Astrocyte (in vitro differentiated cells and primary cell): Measurements from ENCODE around the gene RAP1B. TPM values are rescaled to one million over a fixed set of nuclear protein-coding genes. Genes with fewer than 3 reads are reported as not detected.

ENCODE experiments used
- DNase-seq: peaks from one replicate; pipeline ENCODE4 v3.0.0-alpha.2; 2010; ENCODE audit warnings: low read depth
- FAIRE-seq: peaks from 2 replicates; lab custom pipeline; 2011; peaks lifted over from hg19 to GRCh38; lab: Jason Lieb, UNC
- H2AFZ ChIP-seq: 2 replicates; pipeline ENCODE4 v1.6.0; 2012; ENCODE audit warnings: low read depth, low read length, inconsistent platforms
- H3K27ac ChIP-seq: 2 replicates; pipeline ENCODE4 v1.5.1; 2011; ENCODE audit warnings: low read depth, low read length, inconsistent platforms
- H3K27me3 ChIP-seq: 2 replicates; pipeline ENCODE4 v1.6.0; 2011; ENCODE audit warnings: low read length, inconsistent platforms; ENCODE audit not compliant: insufficient read depth
- H3K36me3 ChIP-seq: 2 replicates; pipeline ENCODE4 v1.5.1; 2011; ENCODE audit warnings: low read length, inconsistent platforms; ENCODE audit not compliant: insufficient read depth
- H3K4me1 ChIP-seq: 2 replicates; pipeline ENCODE4 v1.5.1; 2011; ENCODE audit warnings: low read length, inconsistent platforms; ENCODE audit not compliant: insufficient read depth
- H3K4me2 ChIP-seq: 2 replicates; pipeline ENCODE4 v1.6.0; 2012; ENCODE audit warnings: low read length, inconsistent platforms
- H3K4me3 ChIP-seq: 2 replicates; pipeline ENCODE4 v1.5.1; 2011; ENCODE audit warnings: low read depth, mild to moderate bottlenecking, low read length, inconsistent platforms; ENCODE audit not compliant: insufficient read depth
- H3K79me2 ChIP-seq: 2 replicates; pipeline ENCODE4 v1.6.0; 2012; ENCODE audit warnings: mild to moderate bottlenecking, low read length, inconsistent platforms; ENCODE audit not compliant: insufficient read depth
- H3K9ac ChIP-seq: 2 replicates; pipeline ENCODE4 v1.6.0; 2012; ENCODE audit warnings: mild to moderate bottlenecking, low read length, inconsistent platforms
- H3K9me3 ChIP-seq: 2 replicates; pipeline ENCODE4 v1.5.1; 2012; ENCODE audit warnings: low read depth, mild to moderate bottlenecking, low read length, inconsistent platforms; ENCODE audit not compliant: insufficient read depth
- H4K20me1 ChIP-seq: 2 replicates; pipeline ENCODE4 v1.6.0; 2012; ENCODE audit warnings: low read length, inconsistent platforms; ENCODE audit not compliant: insufficient read depth
- H3K27ac Mint-ChIP-seq: one replicate; pipeline ENCODE4 v1.8.0; 2021; ENCODE audit warnings: mild to moderate bottlenecking, mixed read lengths; ENCODE audit not compliant: unreplicated experiment
- H3K27me3 Mint-ChIP-seq: one replicate; pipeline ENCODE4 v1.8.0; 2021; ENCODE audit warnings: low read depth, mixed read lengths; ENCODE audit not compliant: unreplicated experiment
- H3K36me3 Mint-ChIP-seq: one replicate; pipeline ENCODE4 v1.8.0; 2021; ENCODE audit warnings: low read depth, mixed read lengths; ENCODE audit not compliant: unreplicated experiment
- H3K4me1 Mint-ChIP-seq: one replicate; pipeline ENCODE4 v1.8.0; 2021; ENCODE audit warnings: low read depth, mixed read lengths; ENCODE audit not compliant: unreplicated experiment
- H3K4me3 Mint-ChIP-seq: one replicate; pipeline ENCODE4 v1.8.0; 2021; ENCODE audit warnings: mild to moderate bottlenecking, moderate library complexity, mixed read lengths; ENCODE audit not compliant: unreplicated experiment
- H3K9me3 Mint-ChIP-seq: one replicate; pipeline ENCODE4 v1.8.0; 2021; ENCODE audit warnings: mild to moderate bottlenecking, mixed read lengths; ENCODE audit not compliant: unreplicated experiment
- CTCF ChIP-seq: IDR thresholded peaks from 2 replicates; pipeline ENCODE4 v1.5.1; 2011; ENCODE audit warnings: low read depth, mild to moderate bottlenecking, inconsistent platforms, low read length, moderate library complexity; ENCODE audit not compliant: insufficient read depth
- EZH2 ChIP-seq: IDR thresholded peaks from 2 replicates; pipeline ENCODE4 v1.6.1; 2012; ENCODE audit warnings: mild to moderate bottlenecking, low read length, inconsistent platforms; ENCODE audit not compliant: insufficient read depth
- total RNA-seq: library from RNA; stranded (reverse); gene quantifications from 2 replicates; pipeline ENCODE4 v1.2.1, GENCODE V29; 2021

The RAP1B gene
- total RNA-seq, 1 donor from 2014 or later = 216 TPM

GRCh38 chr12:68621472-68622081 lies 10.9 kb downstream of the RAP1B start:
- FAIRE-seq (no peak), DNase-seq (no peak)
- Histone ChIP-seq H3K9ac (no peak overlapping the region), H3K4me2 (no peak overlapping the region), H4K20me1 (peaks cover 91% of the 10 kb centered on the region), H3K9me3 (no peaks in the 10 kb centered on the region), H3K79me2 (peaks cover 100% of the 10 kb centered on the region), H3K4me3 (no peak overlapping the region), H3K27ac (no peak overlapping the region), H2AFZ (no peak overlapping the region), H3K4me1 (peaks cover 17% of the 10 kb centered on the region), H3K36me3 (no peaks in the 10 kb centered on the region), H3K27me3 (no peaks in the 10 kb centered on the region)
- H3K4me1 Mint-ChIP-seq = peaks cover 52% of the 10 kb centered on the region
- no peaks in the 10 kb centered on the region for H3K9me3 Mint-ChIP-seq
- H3K4me3 Mint-ChIP-seq = no peak overlapping the region
- TF ChIP-seq EZH2 = no peak
- TF ChIP-seq CTCF = no peak
- H3K36me3 Mint-ChIP-seq = peaks cover 8% of the 10 kb centered on the region
- H3K27me3 Mint-ChIP-seq = no peaks in the 10 kb centered on the region
- H3K27ac Mint-ChIP-seq = no peak overlapping the region

GRCh38 chr12:68622250-68622649 lies 11.6 kb downstream of the RAP1B start:
- FAIRE-seq (no peak), DNase-seq (no peak)
- H3K27ac ChIP-seq = no peak overlapping the region
- peaks cover 100% of the 10 kb centered on the region for H3K79me2 ChIP-seq
- peak overlapping the region; percentile 27 for H3K4me3 Mint-ChIP-seq
- H3K9me3 Mint-ChIP-seq = no peaks in the 10 kb centered on the region
- peaks cover 4% of the 10 kb centered on the region for H3K36me3 ChIP-seq
- H3K4me1 ChIP-seq = peaks cover 11% of the 10 kb centered on the region
- H3K4me1 Mint-ChIP-seq = peaks cover 50% of the 10 kb centered on the region
- peaks cover 12% of the 10 kb centered on the region for H3K36me3 Mint-ChIP-seq
- H3K4me3 ChIP-seq = no peak overlapping the region
- H3K27ac Mint-ChIP-seq = peak overlapping the region; percentile 87
- no peaks in the 10 kb centered on the region for H3K27me3 ChIP-seq
- TF ChIP-seq EZH2 (no peak), CTCF (no peak)
- no peak overlapping the region for H3K4me2 ChIP-seq
- H4K20me1 ChIP-seq = peaks cover 95% of the 10 kb centered on the region
- no peak overlapping the region for H2AFZ ChIP-seq
- H3K27me3 Mint-ChIP-seq = no peaks in the 10 kb centered on the region
- H3K9me3 ChIP-seq = no peaks in the 10 kb centered on the region
- no peak overlapping the region for H3K9ac ChIP-seq

- no peak overlapping the region for H3K4me3 Mint-ChIP-seq
Observed at GRCh38 chr12:68623059-68623458, 12.4 kb downstream of the RAP1B start.

More at GRCh38 chr12:68623059-68623458, 12.4 kb downstream of the RAP1B start:
- H3K9ac ChIP-seq = no peak overlapping the region
- no peak overlapping the region for H2AFZ ChIP-seq
- H3K27ac Mint-ChIP-seq = peak overlapping the region; percentile 87
- H3K36me3 Mint-ChIP-seq = peaks cover 16% of the 10 kb centered on the region
- peaks cover 5% of the 10 kb centered on the region for H3K4me1 ChIP-seq
- peaks cover 2% of the 10 kb centered on the region for H3K9me3 Mint-ChIP-seq
- H3K4me1 Mint-ChIP-seq = peaks cover 44% of the 10 kb centered on the region
- peaks cover 6% of the 10 kb centered on the region for H3K36me3 ChIP-seq
- H3K4me2 ChIP-seq = no peak overlapping the region
- no peaks in the 10 kb centered on the region for H3K27me3 ChIP-seq
- no peak overlapping the region for H3K27ac ChIP-seq
- H3K4me3 ChIP-seq = no peak overlapping the region
- H3K27me3 Mint-ChIP-seq = no peaks in the 10 kb centered on the region
- TF ChIP-seq EZH2 = no peak
- TF ChIP-seq CTCF = no peak
- DNase-seq (no peak), FAIRE-seq (no peak)
- H4K20me1 ChIP-seq = peaks cover 97% of the 10 kb centered on the region
- peaks cover 100% of the 10 kb centered on the region for H3K79me2 ChIP-seq
- H3K9me3 ChIP-seq = no peaks in the 10 kb centered on the region
